ENCODE results near the gene KIAA1755. TPM values are rescaled to one million over a fixed set of nuclear protein-coding genes. Genes with fewer than 3 reads are reported as not detected.

Gene KIAA1755
- total RNA-seq, 2 experiments from 2014 or later, result not detected

DNA sequence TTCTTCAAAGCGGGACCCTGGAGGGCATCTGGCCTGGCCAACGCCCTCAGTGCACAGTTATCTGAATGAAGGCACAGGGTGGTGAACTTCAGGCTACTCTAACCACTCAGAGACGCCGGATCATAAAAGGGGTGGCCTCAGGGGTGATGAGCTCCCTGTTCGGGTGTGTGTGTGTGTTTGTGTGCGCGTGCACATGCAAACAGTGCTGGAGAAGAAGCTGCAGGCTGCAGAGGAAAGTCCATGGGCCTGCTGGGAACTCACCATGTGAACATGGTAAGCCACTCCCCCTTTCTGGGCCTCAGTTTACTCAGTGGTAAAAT lies 42.0 kb downstream of the KIAA1755 start:
- DNase-seq, result no peak

DNA sequence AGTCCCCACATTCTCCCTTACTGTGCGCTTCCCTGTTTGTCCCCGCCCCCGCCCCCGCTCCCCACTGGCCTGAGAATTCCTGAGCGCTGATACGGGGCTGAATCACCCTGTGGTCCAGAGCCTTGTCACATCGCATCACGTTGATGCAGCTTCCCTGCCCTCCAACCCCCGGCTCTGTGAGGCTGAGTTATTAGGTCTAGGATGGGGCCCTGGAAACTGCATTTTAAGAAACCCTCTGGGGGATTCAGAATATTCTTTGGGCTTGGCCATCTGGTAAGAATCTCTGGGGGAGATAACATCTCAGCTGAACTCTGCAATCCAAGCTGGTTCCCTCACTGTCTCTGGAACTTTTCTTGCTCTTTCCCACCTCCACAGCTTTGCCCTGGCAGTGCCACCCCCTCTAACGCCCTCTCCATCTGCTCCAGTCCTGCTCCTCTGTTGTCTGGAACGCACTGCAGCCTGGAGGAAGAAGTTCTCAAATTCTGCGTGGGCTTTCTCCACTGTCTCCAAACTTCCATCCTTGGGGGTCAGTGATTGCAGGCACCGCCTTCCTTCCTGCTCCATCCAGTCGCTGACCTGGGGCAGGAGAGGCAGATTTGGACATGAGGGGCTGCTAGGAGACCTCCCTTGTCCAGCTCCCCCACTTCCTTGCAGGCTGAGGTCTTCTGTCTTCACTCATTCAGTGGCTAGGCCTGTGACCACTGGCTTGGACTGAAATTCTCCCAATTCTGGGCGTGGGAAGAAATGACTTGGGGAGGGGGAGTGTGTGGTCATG lies 42.6 kb downstream of the KIAA1755 start:
- Mint-ChIP-seq H3K9me3 (no peaks in the 10 kb centered on the region), H3K4me3 (no peak overlapping the region), H3K27me3 (peaks cover 2% of the 10 kb centered on the region), H3K27ac (no peak overlapping the region), H3K36me3 (no peaks in the 10 kb centered on the region), H3K4me1 (ENCODE audit: low read depth) (no peaks in the 10 kb centered on the region)
- ChIA-PET CTCF (no interaction called here), POLR2A (no interaction called here)
- intact Hi-C loops (cut with micrococcal nuclease), result no loop called here
- DNase-seq, result no peak

More for the DNA sequence above, 42.0 kb downstream of the KIAA1755 start:
- Mint-ChIP-seq H3K27me3 (peaks cover 2% of the 10 kb centered on the region), H3K4me3 (no peak overlapping the region), H3K36me3 (no peaks in the 10 kb centered on the region), H3K27ac (no peak overlapping the region), H3K9me3 (no peaks in the 10 kb centered on the region), H3K4me1 (ENCODE audit: low read depth) (no peaks in the 10 kb centered on the region)
- POLR2A ChIA-PET, result no interaction called here
- CTCF ChIA-PET, result no interaction called here
- intact Hi-C loops (cut with micrococcal nuclease), result no loop called here

DNA sequence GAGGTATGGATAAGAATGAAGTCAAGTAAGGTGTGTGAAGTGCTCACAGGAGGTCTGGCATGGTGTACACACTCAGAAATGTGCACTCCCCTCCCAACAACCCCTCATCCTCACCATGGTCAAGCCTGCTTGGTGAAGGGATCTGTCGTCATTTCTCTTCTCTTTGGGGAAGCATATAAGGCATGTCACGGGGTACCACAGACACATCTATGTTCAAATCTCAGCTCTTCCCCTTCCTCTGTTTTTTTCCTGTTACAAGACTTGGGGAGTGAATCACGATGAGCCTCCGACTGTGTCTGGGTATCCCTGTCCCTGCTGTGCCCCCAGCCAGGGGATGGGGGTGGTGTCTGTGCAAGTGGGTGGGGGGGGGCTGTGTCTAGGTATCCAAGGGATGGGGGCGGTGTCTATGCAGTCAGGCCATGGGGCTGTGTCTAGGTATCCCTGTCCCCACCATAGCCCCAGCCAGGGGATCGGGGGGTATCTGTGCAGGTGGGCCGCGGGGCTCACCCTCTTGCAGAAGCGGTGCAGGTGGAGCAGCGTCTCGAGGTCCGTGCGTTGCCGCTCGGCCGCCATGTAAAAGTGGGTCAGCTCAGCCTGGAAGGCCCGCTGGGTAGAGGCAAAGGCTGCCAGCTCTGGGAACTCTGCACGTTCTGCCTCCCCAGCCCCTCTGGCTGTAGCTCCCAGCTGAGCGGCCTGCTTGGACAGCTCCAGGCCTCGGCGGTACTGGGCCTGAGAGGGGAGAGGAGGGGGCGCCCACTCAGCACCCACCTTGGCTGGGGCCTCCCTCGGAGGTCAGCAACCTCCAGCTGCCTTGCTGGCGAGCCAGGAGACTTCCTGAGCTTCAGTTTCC lies 43.6 kb downstream of the KIAA1755 start:
- Mint-ChIP-seq H3K4me1 (ENCODE audit: low read depth) (no peaks in the 10 kb centered on the region), H3K27ac (no peak overlapping the region), H3K27me3 (no peaks in the 10 kb centered on the region), H3K4me3 (no peak overlapping the region), H3K9me3 (no peaks in the 10 kb centered on the region), H3K36me3 (no peaks in the 10 kb centered on the region)
- POLR2A ChIA-PET, result no interaction called here
- no peak for DNase-seq
- CTCF ChIA-PET, result interaction anchor here (0.9 kb wide), 1 partner anchor 143 kb away, joined by 4 read pairs; no protein-coding TSS in a partner anchor
- intact Hi-C loops (cut with micrococcal nuclease), result no loop called here

DNA sequence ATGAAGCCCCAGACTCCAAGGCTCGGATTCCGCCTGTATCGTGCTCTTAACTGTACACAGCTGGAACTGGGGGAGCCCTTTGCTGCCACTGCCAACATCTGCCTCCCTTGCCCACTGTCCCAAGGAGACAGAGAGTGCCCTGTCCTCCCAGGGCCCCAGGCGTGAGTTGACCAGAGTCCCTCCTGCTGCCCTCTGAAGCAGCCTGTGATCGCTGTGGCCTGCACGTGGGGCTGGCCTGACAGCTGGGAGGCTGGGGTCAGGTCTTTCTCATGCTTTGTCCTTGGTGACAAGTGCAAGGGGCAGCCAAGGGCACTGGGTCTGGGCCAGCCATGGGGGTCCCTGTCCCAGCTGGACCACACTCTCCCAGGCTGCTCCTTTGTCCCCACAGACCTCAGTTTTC lies 44.3 kb downstream of the KIAA1755 start:
- CTCF ChIA-PET, result interaction anchor here (0.9 kb wide), 1 partner anchor 143 kb away, joined by 4 read pairs; no protein-coding TSS in a partner anchor
- Mint-ChIP-seq H3K27ac (no peak overlapping the region), H3K4me1 (ENCODE audit: low read depth) (no peaks in the 10 kb centered on the region), H3K4me3 (no peak overlapping the region), H3K27me3 (no peaks in the 10 kb centered on the region), H3K36me3 (no peaks in the 10 kb centered on the region), H3K9me3 (no peaks in the 10 kb centered on the region)
- no peak for DNase-seq
- POLR2A ChIA-PET, result no interaction called here
- intact Hi-C loops (cut with micrococcal nuclease), result no loop called here

DNA sequence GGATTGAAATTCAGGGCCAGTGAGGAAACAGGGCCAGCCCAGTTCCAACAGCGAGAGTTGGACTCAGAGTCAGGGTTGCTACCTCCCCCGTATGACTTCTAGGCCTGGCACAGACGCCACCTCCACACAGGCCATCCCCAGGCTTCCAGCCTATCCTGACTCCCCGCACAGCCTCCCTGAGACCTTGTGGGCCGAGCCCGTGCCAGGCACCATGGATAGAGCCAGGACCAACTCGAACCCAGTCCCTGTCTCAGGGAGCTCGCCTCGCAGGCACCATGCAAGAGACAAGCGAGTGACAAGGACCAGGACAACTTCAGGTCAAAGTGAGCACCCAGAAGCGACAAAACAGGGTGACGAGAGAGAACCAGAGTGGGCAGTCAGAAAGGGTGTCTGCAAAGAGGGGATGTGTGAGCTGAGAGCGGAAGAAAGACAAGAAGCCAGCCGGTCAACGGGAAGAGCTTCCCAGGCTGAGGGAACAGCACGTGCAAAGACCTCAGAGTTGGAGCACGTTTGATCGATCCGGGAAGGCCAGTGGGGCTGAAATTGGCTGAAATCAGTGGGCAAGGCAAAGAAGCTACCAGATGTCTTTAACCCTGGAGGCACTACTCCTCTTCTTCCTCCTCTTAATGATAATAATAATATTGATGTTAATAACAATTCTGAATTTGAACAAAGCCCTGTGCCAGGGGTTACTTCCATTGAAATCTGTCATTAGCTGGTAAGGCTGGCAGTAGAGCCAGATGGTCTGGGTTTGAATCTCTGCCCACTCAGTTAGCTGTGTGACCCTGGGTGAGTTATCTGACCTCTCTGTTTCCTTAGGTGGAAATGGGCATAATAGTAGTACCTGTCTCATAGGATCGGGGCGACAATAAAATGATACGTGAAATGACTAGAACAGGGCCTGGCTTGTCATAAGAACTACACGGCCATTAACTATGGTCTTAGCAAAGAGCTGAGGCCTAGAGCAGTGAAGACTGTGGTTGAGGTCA lies 45.0 kb downstream of the KIAA1755 start:
- intact Hi-C loops (cut with micrococcal nuclease), result no loop called here
- DNase-seq, result no peak
- Mint-ChIP-seq H3K9me3 (no peaks in the 10 kb centered on the region), H3K4me1 (ENCODE audit: low read depth) (no peaks in the 10 kb centered on the region), H3K27ac (no peak overlapping the region), H3K27me3 (no peaks in the 10 kb centered on the region), H3K36me3 (no peaks in the 10 kb centered on the region), H3K4me3 (no peak overlapping the region)
- ChIA-PET POLR2A (no interaction called here), CTCF (interaction anchor here (0.8 to 2.3 kb wide), 2 partner anchors 14 to 142 kb away, joined by 3 to 6 read pairs; no protein-coding TSS in a partner anchor)

DNA sequence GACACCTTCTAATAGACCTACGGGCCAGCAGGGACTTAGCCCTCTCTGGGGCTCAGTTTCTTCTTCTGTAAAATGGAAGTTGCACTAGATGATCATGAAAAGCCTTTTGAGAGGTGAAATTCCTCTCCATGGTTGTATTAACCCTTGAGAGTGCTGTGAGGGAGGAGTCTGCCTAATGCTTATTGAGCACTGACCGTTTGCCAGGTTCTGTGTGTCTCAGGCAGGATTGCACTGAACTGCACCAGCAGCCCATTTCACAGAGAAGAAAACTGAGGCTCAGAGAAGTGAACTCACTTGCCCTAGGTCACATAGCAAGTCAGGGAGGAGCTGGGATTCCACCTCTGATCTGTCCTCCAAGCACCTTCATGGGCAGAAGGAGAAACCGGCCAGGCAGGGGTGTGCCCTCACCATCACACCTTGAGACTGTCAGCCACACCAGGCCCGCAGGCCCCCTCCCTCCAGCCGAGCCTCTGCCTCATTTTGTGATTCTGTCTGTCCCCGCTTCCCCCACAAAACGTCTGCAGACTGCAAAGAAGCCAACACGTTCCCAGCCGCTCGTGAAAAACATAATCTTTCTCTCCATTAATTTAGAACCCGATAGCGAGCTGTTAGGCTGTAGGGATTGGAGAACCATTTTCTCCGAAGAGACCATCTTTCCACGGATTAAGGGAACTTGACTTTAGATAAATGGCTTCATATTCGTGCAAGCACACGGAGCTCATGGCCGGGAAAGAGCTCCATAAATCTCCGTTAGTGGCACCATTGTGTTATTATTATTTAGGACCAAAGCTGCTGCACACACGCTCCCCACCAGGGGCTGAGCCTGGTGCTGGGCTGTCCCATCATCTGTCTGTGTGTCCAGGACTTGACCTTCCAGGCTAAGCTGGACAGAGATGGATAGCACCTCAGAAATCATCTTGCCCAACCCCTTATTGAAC lies 46.0 kb downstream of the KIAA1755 start:
- H3K4me3 Mint-ChIP-seq, result no peak overlapping the region

DNA sequence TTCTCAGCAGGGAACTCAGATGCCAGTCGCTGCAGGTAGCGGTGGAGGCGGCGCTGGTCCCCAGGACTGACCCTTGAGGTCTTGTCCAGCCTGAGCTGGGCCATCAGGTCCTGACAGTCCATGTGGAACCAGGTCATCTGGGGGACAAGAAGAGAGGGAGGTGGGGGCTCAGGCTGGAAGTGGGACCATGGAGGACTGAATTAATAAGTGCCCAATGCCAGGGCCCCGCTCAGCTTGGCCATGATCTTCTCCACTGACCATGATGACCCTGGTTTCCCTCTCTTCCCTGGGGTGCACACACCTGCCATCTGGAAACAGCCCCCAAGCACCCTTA lies 47.0 kb downstream of the KIAA1755 start:
- POLR2A ChIA-PET, result no interaction called here
- no peak overlapping the region for H3K4me3 Mint-ChIP-seq

More for the DNA sequence above, 46.0 kb downstream of the KIAA1755 start:
- intact Hi-C loops (cut with micrococcal nuclease), result no loop called here
- Mint-ChIP-seq H3K36me3 (no peaks in the 10 kb centered on the region), H3K4me1 (ENCODE audit: low read depth) (no peaks in the 10 kb centered on the region), H3K27me3 (no peaks in the 10 kb centered on the region), H3K9me3 (no peaks in the 10 kb centered on the region), H3K27ac (no peak overlapping the region)
- POLR2A ChIA-PET, result no interaction called here
- CTCF ChIA-PET, result interaction anchor here (0.7 to 2.3 kb wide), 3 partner anchors 15 to 141 kb away, joined by 3 to 6 read pairs (median 3); no protein-coding TSS in a partner anchor
- DNase-seq, result no peak

DNA sequence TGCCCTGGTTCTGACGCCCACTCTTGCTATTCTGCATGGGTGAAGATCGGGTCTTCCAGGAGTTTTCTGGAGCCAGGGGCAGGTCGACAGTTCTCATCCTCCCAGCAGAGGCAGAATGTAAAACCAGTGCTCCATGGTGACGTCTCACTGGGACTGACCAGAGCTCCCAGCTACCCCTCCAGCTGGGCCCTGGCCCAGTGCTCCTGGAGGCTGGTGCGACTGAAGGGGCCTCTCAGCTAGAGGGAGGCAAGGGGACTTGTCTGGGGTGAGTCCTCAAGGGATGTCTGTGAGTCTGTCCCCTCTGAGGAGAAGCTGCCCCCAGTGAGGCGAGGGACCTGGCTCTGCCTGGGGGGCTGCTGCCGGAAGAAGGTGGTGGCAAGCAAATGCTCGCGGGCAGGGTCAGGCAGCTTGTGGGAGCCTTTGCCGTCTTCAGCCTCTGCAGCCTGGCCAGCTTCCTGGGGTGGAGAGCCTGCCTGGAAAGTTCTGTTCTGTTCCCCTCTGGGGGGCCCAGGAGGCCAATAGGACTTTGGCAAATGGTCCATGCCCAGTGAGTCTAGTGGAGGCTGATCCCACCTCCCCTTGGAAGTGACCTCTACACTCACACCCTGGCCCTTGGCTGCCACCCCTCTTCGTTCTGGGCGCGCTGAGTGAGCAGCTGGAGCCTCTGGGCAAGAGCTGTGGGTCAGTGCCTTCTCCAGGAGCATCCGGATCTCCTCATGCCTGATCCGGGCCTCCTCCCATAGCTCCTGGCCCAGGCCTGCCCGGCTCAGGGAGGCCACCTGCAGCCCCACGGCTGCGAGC lies 47.5 kb downstream of the KIAA1755 start:
- ChIA-PET CTCF (interaction anchor here (2.3 to 3.8 kb wide), 2 partner anchors 8 to 140 kb away, joined by 6 to 17 read pairs; no protein-coding TSS in a partner anchor), POLR2A (no interaction called here)
- Mint-ChIP-seq H3K9me3 (no peaks in the 10 kb centered on the region), H3K4me3 (no peak overlapping the region), H3K4me1 (ENCODE audit: low read depth) (no peaks in the 10 kb centered on the region), H3K36me3 (no peaks in the 10 kb centered on the region), H3K27ac (no peak overlapping the region), H3K27me3 (peaks cover 7% of the 10 kb centered on the region)
- intact Hi-C loops (cut with micrococcal nuclease), result no loop called here
- no peak for DNase-seq

More for the DNA sequence above, 47.0 kb downstream of the KIAA1755 start:
- intact Hi-C loops (cut with micrococcal nuclease), result no loop called here
- H3K4me1 Mint-ChIP-seq (ENCODE audit: low read depth), result no peaks in the 10 kb centered on the region
- no peaks in the 10 kb centered on the region for H3K9me3 Mint-ChIP-seq
- no peak overlapping the region for H3K27ac Mint-ChIP-seq
- no peaks in the 10 kb centered on the region for H3K36me3 Mint-ChIP-seq
- no peak for DNase-seq
- CTCF ChIA-PET, result interaction anchor here (2.3 kb wide), 1 partner anchor 140 kb away, joined by 6 read pairs; no protein-coding TSS in a partner anchor
- peaks cover 3% of the 10 kb centered on the region for H3K27me3 Mint-ChIP-seq

DNA sequence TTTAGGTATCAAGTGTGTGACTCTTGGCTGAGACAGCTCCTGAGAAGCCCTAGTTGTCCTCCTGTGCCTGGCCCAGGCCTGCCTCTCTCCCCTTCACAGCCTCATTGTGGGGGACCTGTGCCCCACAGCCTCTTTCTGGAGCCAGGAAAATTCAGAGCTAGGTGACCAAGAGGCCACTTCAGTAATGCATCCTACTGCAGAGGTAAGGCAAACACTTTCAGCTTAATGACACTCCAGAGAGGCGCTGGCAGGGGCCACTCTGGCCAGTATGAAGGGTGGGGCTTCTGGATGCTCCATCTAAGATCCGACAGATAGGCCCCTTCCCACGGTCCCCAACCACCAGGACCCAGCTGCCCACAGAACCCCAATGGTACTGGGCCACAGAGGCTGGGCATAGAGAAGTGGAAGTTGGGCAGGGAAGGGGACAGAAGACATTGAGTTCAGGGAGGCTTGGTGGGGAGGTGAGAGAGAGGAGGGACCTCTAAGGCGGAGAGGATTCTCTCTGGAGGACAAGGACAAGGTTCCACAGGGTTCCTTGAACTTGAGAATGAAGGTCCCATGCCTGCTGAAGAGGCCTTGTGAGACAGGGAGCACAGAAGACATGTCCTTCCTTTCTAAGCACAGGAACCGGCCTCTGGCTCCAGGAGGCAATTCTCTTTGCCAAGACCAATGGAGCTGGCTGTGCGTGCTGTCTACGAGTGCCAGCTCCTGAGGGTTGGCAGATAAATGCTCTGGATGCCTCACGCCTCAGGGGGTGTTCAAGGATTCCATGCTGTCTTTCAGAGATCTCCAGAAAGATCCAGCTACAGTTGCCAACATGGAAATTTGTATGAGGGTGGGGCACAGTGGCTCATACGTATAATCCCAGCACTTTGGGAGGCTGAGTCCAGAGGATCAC lies 49.1 kb downstream of the KIAA1755 start:
- ChIA-PET CTCF (interaction anchor here (3.8 kb wide), 1 partner anchor 10 kb away, joined by 17 read pairs; no protein-coding TSS in a partner anchor), POLR2A (no interaction called here)
- H3K4me3 Mint-ChIP-seq, result no peak overlapping the region
- intact Hi-C loops (cut with micrococcal nuclease), result no loop called here
- H3K36me3 Mint-ChIP-seq, result no peaks in the 10 kb centered on the region
- H3K9me3 Mint-ChIP-seq, result no peaks in the 10 kb centered on the region
- H3K27ac Mint-ChIP-seq, result no peak overlapping the region
- H3K4me1 Mint-ChIP-seq (ENCODE audit: low read depth), result no peaks in the 10 kb centered on the region
- peaks cover 7% of the 10 kb centered on the region for H3K27me3 Mint-ChIP-seq
- no peak for DNase-seq

DNA sequence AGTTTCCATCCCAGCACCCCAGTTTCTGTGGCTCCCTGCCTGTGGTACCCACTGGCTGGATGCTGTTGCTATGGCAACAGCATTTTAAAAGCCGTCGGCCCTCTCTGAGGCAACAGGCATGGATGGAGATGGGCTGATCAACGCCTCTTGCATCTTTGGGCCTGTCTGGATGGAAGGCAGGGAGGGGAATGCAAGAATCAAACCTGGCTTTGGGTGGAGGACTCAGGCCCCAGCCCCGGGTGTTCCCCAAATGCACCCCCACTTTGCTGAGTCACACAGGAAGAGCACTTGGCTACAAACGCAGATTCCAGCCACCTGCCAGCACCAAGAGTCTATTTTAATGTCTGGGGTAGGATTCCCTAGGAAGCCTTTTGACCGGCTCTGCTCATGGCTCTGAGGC lies 49.8 kb downstream of the KIAA1755 start:
- H3K36me3 Mint-ChIP-seq, result no peaks in the 10 kb centered on the region
- H3K27ac Mint-ChIP-seq, result no peak overlapping the region
- no peak overlapping the region for H3K4me3 Mint-ChIP-seq
- no peak for DNase-seq
- no peaks in the 10 kb centered on the region for H3K9me3 Mint-ChIP-seq
- CTCF ChIA-PET, result interaction anchor here (3.8 kb wide), 1 partner anchor 11 kb away, joined by 17 read pairs; no protein-coding TSS in a partner anchor
- POLR2A ChIA-PET, result no interaction called here
- H3K4me1 Mint-ChIP-seq (ENCODE audit: low read depth), result no peaks in the 10 kb centered on the region
- peaks cover 7% of the 10 kb centered on the region for H3K27me3 Mint-ChIP-seq
- intact Hi-C loops (cut with micrococcal nuclease), result no loop called here

Data from activated CD4-positive, alpha-beta memory T cell treated with anti-CD3 and anti-CD28 coated beads for 36 hours (primary cell).